ENCODE measurements around the gene FAM181A. TPM values are rescaled to one million over a fixed set of nuclear protein-coding genes. Genes with fewer than 3 reads are reported as not detected.

Gene FAM181A
- total RNA-seq, 1 experiment from 2014 or later, result not detected

DNA sequence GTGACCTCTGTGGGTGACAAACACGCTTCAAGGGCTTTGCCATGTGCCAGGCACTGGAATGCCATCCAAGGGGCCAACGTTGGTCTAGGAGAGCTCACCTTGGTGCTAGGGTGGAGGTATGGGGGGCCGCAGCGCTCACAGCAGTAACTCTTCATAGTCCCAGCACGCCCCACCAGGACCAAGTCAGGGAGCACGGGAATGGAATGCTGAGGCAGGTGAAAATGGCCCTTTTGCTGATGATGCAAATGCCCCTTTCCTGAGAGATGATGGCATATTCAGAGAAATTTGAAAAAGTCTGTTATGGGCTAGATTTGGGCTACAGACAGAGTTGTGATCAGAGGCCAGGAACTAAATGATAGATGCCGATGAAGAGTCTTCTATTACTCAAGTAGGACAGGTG is 10.0 kb upstream of the FAM181A start:
- H3K36me3 Mint-ChIP-seq (ENCODE audit: insufficient read depth, unreplicated experiment), result no peaks in the 10 kb centered on the region
- no TSS peak for BruUV-seq (replicated peaks)
- no peak overlapping the region for H3K27ac Mint-ChIP-seq (ENCODE audit: unreplicated experiment)
- TF ChIP-seq, protein P1, sequence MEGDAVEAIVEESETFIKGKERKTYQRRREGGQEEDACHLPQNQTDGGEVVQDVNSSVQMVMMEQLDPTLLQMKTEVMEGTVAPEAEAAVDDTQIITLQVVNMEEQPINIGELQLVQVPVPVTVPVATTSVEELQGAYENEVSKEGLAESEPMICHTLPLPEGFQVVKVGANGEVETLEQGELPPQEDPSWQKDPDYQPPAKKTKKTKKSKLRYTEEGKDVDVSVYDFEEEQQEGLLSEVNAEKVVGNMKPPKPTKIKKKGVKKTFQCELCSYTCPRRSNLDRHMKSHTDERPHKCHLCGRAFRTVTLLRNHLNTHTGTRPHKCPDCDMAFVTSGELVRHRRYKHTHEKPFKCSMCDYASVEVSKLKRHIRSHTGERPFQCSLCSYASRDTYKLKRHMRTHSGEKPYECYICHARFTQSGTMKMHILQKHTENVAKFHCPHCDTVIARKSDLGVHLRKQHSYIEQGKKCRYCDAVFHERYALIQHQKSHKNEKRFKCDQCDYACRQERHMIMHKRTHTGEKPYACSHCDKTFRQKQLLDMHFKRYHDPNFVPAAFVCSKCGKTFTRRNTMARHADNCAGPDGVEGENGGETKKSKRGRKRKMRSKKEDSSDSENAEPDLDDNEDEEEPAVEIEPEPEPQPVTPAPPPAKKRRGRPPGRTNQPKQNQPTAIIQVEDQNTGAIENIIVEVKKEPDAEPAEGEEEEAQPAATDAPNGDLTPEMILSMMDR (IDR thresholded peaks at IDR 0.05; ENCODE audit: unreplicated experiment), result no peak
- no peak for DNase-seq
- H3K4me1 Mint-ChIP-seq (ENCODE audit: low read depth, unreplicated experiment), result no peaks in the 10 kb centered on the region
- H3K9me3 Mint-ChIP-seq (ENCODE audit: low read depth, unreplicated experiment), result peaks cover 3% of the 10 kb centered on the region
- peaks cover 73% of the 10 kb centered on the region for H3K27me3 Mint-ChIP-seq (ENCODE audit: unreplicated experiment)
- no peak overlapping the region for H3K4me3 Mint-ChIP-seq (ENCODE audit: low read depth, unreplicated experiment)
- CTCF ChIA-PET, result no interaction called here
- intact Hi-C loops (cut with micrococcal nuclease; ENCODE audit: unreplicated experiment), result no loop called here

DNA sequence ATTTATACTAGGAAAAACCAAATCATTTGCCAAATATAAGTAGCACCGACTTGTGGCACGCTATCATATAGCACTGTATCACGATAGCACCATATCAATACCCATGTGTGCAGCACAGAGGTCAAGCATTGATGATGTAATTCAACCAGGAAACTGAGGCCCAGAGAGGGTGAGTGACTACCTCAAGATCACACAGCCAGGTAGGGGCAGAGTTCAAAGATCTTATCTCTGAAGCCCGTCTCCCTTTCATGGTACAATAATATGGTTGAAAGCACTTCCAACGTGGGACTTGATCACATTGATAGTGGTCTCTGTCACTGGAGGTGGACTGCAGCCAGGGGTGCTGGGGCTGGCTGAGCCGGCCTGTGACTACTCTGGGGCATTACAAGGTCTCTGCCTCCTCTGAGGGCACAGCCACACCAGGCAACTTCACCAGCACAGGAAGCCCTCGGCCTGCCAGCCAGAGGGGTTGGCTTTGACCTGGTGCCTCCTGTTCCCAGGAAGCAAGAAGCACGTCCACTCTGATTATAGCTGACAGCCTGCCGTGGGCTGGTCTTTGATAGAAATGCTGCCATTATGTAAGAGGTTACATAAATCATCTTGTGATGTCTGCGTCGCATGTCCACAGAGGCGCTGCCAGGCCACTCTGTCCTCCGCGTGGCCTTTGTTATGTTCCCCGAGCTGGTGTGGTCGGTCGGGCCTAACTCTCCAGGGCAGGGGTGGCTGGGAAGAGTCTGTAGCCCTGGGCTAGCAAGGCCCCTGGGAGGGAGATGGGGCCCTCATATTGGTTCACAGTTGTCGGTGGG is 5.9 kb upstream of the FAM181A start:
- no peak for DNase-seq
- Mint-ChIP-seq H3K27me3 (ENCODE audit: unreplicated experiment) (peaks cover 67% of the 10 kb centered on the region), H3K4me1 (ENCODE audit: low read depth, unreplicated experiment) (no peaks in the 10 kb centered on the region), H3K36me3 (ENCODE audit: insufficient read depth, unreplicated experiment) (no peaks in the 10 kb centered on the region), H3K27ac (ENCODE audit: unreplicated experiment) (no peak overlapping the region), H3K4me3 (ENCODE audit: low read depth, unreplicated experiment) (no peak overlapping the region), H3K9me3 (ENCODE audit: low read depth, unreplicated experiment) (peaks cover 3% of the 10 kb centered on the region)
- intact Hi-C loops (cut with micrococcal nuclease; ENCODE audit: unreplicated experiment), result no loop called here
- CTCF ChIA-PET, result no interaction called here
- TF ChIP-seq, protein P1 (IDR thresholded peaks at IDR 0.05; ENCODE audit: unreplicated experiment), result no peak
- no TSS peak for BruUV-seq (replicated peaks)

DNA sequence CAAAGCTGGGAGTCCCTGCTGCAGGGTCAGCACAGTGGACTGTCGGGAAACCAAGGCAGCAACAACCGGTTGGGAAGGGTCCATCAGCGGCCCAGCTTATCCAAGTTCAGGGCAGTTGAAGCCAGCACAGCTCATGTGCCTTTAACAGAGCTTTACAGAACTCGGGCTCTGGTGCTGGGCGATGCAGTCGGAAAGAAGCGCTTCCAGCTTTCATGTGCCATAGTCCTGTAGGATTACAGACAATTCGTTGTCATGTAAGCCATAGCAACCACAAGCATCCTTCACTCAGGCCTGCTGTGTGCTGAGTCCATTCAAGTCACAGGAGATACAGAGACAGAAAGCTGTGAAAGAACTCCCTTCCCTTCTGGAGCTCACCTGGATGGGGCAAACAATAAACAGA is 3.5 kb upstream of the FAM181A start:
- CTCF ChIA-PET, result interaction anchor here (3.7 kb wide), 1 partner anchor 13 kb away, joined by 13 read pairs; no protein-coding TSS in a partner anchor
- Mint-ChIP-seq H3K27me3 (ENCODE audit: unreplicated experiment) (peaks cover 46% of the 10 kb centered on the region), H3K4me3 (ENCODE audit: low read depth, unreplicated experiment) (no peak overlapping the region), H3K36me3 (ENCODE audit: insufficient read depth, unreplicated experiment) (no peaks in the 10 kb centered on the region), H3K9me3 (ENCODE audit: low read depth, unreplicated experiment) (peaks cover 3% of the 10 kb centered on the region), H3K4me1 (ENCODE audit: low read depth, unreplicated experiment) (no peaks in the 10 kb centered on the region), H3K27ac (ENCODE audit: unreplicated experiment) (no peak overlapping the region)
- no peak for DNase-seq
- TF ChIP-seq, protein P1 (IDR thresholded peaks at IDR 0.05; ENCODE audit: unreplicated experiment), result no peak
- intact Hi-C loops (cut with micrococcal nuclease; ENCODE audit: unreplicated experiment), result no loop called here
- BruUV-seq (replicated peaks), result no TSS peak

DNA sequence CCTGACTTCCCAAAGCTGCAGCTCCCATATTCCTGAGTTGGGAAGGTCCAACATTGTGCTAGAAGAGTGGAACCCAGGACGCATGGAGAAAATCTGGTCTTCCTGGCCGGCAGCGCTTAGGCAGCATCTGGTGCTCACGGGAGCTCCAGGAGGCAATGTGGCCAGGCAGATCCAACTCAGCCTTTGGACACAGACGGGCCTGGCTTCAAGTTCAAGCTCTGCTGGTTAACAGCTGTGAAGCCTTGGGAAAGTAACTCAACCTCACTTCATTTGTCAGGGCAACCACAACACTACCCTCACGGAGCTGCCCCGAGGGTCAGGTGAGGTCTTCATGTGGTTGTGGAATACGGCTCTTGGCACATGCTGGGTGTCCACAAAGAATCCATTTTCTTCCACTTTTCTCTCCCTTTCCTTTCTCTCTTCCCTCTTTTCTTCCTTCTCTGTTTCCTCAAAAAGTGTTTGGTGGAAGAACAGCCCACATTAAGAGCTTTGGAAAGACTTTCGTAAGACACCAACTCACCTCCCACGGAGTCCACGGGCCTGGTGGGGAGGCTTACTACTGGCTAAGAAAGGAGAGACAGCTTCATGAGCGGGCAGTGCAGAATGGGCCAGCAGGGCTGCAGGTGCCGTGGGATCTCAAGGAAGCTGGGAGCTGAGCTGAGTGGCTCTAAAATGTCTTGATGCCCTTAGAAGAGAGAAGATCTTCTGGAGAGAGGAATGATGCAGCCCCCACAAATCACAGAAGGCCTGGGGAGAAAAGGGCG is 2.4 kb upstream of the FAM181A start:
- BruUV-seq (replicated peaks), result no TSS peak
- intact Hi-C loops (cut with micrococcal nuclease; ENCODE audit: unreplicated experiment), result no loop called here
- no peak overlapping the region for H3K4me3 Mint-ChIP-seq (ENCODE audit: low read depth, unreplicated experiment)
- H3K27me3 Mint-ChIP-seq (ENCODE audit: unreplicated experiment), result peaks cover 47% of the 10 kb centered on the region
- DNase-seq, result no peak
- H3K4me1 Mint-ChIP-seq (ENCODE audit: low read depth, unreplicated experiment), result no peaks in the 10 kb centered on the region
- H3K9me3 Mint-ChIP-seq (ENCODE audit: low read depth, unreplicated experiment), result no peaks in the 10 kb centered on the region
- CTCF ChIA-PET, result interaction anchor here (3.7 kb wide), 1 partner anchor 12 kb away, joined by 13 read pairs; no protein-coding TSS in a partner anchor
- H3K27ac Mint-ChIP-seq (ENCODE audit: unreplicated experiment), result no peak overlapping the region
- TF ChIP-seq, protein P1 (IDR thresholded peaks at IDR 0.05; ENCODE audit: unreplicated experiment), result no peak
- H3K36me3 Mint-ChIP-seq (ENCODE audit: insufficient read depth, unreplicated experiment), result no peaks in the 10 kb centered on the region

Data from Calu3 (cell line).